Measurements from ENCODE around the gene EVI5. TPM values are rescaled to one million over a fixed set of nuclear protein-coding genes. Genes with fewer than 3 reads are reported as not detected.

The EVI5 gene
- total and polyA plus RNA-seq, 2 donors (not counting 1 experiment from before 2014, with no cell fraction given): 1.5 to 36.3 TPM

- intact Hi-C loops (cut with micrococcal nuclease): loop anchor here (10.0 kb wide), 1 partner anchor 52 kb away; the partner anchor contains the start of gene GFI1
- TF ChIP-seq, protein P1, sequence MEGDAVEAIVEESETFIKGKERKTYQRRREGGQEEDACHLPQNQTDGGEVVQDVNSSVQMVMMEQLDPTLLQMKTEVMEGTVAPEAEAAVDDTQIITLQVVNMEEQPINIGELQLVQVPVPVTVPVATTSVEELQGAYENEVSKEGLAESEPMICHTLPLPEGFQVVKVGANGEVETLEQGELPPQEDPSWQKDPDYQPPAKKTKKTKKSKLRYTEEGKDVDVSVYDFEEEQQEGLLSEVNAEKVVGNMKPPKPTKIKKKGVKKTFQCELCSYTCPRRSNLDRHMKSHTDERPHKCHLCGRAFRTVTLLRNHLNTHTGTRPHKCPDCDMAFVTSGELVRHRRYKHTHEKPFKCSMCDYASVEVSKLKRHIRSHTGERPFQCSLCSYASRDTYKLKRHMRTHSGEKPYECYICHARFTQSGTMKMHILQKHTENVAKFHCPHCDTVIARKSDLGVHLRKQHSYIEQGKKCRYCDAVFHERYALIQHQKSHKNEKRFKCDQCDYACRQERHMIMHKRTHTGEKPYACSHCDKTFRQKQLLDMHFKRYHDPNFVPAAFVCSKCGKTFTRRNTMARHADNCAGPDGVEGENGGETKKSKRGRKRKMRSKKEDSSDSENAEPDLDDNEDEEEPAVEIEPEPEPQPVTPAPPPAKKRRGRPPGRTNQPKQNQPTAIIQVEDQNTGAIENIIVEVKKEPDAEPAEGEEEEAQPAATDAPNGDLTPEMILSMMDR (IDR thresholded peaks at IDR 0.05): no peak
- no peak for TF ChIP-seq EZH2 (IDR thresholded peaks at IDR 0.05; ENCODE audit: borderline replicate concordance, insufficient read depth, low read depth, low read length, poor library complexity, severe bottlenecking)
- Histone ChIP-seq H3K9ac (ENCODE audit: low read length) (no peak overlapping the region), H3K36me3 (replicated peaks in 1 of 2; ENCODE audit: control extremely low read depth in 1 of 2, control insufficient read depth in 1 of 2, extremely low read depth in 1 of 2, insufficient read depth in 2 of 2, low read length in 1 of 2) (no peaks in the 10 kb centered on the region), H3K9me3 (ENCODE audit: control extremely low read depth in 1 of 3, control insufficient read depth in 2 of 3, insufficient read depth in 1 of 3, low read length in 2 of 3) (no peaks in the 10 kb centered on the region), H4K20me1 (ENCODE audit: control insufficient read depth, insufficient read depth, low read length, poor library complexity, severe bottlenecking) (no peaks in the 10 kb centered on the region), H3K4me1 (ENCODE audit: control insufficient read depth in 2 of 2, insufficient read depth in 2 of 2, low read length in 2 of 2) (peaks cover 8 to 18% of the 10 kb centered on the region in 2 donors), H3K27me3 (replicated peaks in 1 of 4; ENCODE audit: control extremely low read depth in 1 of 4, control insufficient read depth in 3 of 4, insufficient read depth in 4 of 4, low read length in 3 of 4) (no peaks in the 10 kb centered on the region), H3K27ac (ENCODE audit: low read length in 2 of 2) (no peak overlapping the region), H3K4me3 (ENCODE audit: control extremely low read depth in 1 of 5, extremely low read depth in 1 of 5, insufficient read depth in 1 of 5, low read depth in 2 of 5, low read length in 4 of 5) (no peak overlapping the region), H3K4me2 (replicated peaks; ENCODE audit: low read depth, low read length, poor library complexity, severe bottlenecking) (peak overlapping the region; percentile 60), H3K79me2 (ENCODE audit: control insufficient read depth, insufficient read depth, low read length) (no peaks in the 10 kb centered on the region), H2AFZ (ENCODE audit: insufficient read depth, low read depth, low read length, poor library complexity, severe bottlenecking) (no peak overlapping the region)
- ChIA-PET CTCF (interaction anchor here (1.1 kb wide), 2 partner anchors 21 to 50 kb away, joined by 3 to 5 read pairs; partner anchors contain the start of gene GFI1), POLR2A (no interaction called here)
- no CpG with 5 or more reads among the region's 2 CpGs for WGBS (ENCODE audit: insufficient coverage)
- Mint-ChIP-seq H3K9me3 (ENCODE audit: insufficient read depth) (no peaks in the 10 kb centered on the region), H3K27me3 (no peaks in the 10 kb centered on the region), H3K4me1 (peaks cover 42% of the 10 kb centered on the region), H3K4me3 (peak overlapping the region; percentile 65), H3K27ac (peak overlapping the region; percentile 59)
- DNase-seq (peak; percentile 11), ATAC-seq (ENCODE audit: low read depth) (peak; percentile 72)
Observed at GRCh38 chr1:92536980-92537884, 247.7 kb downstream of the EVI5 start.

Measured in B cell (primary cell).